Brain microvascular endothelial cell (primary cell): ENCODE measurements around the gene NR2F1-AS1.

Experiments used
- DNase-seq: peaks from one replicate; pipeline ENCODE4 v3.0.0-alpha.2; 2020
- H3K27ac ChIP-seq: fragments of 250-450 bp; sonication (Bioruptor Pico); 2 replicates; pipeline ENCODE4 v1.5.1; 2020; ENCODE audit warnings: mild to moderate bottlenecking, moderate library complexity
- H3K27me3 ChIP-seq: fragments of 250-450 bp; sonication (Bioruptor Pico); replicated peaks from 2 replicates; pipeline ENCODE4 v1.5.1; 2020; ENCODE audit warnings: mild to moderate bottlenecking
- H3K36me3 ChIP-seq: fragments of 250-450 bp; sonication (Bioruptor Pico); replicated peaks from 2 replicates; pipeline ENCODE4 v1.5.1; 2020; ENCODE audit warnings: mild to moderate bottlenecking
- H3K4me3 ChIP-seq: 2 replicates; pipeline ENCODE4 v1.5.1; 2011; ENCODE audit warnings: low read depth, mild to moderate bottlenecking, control low read depth, low read length, moderate library complexity
- CTCF ChIP-seq: IDR thresholded peaks from 2 replicates; pipeline ENCODE4 v1.5.1; 2011; ENCODE audit warnings: low read depth, mild to moderate bottlenecking, moderate library complexity, low read length, control low read depth, inconsistent platforms; ENCODE audit errors: missing control alignments
- in situ Hi-C: cut with HindIII; loops from 2 replicates; pipeline ENCODE4 v1.10.0; 2017; ENCODE audit warnings: low sequenced_read_pairs, low pct_ligation_motif_present

NR2F1-AS1 gene

GRCh38 chr5:93382188-93382825 is 198.7 kb downstream of the NR2F1-AS1 start:
- Histone ChIP-seq H3K27ac (no peak overlapping the region), H3K4me3 (no peak overlapping the region), H3K27me3 (no peaks in the 10 kb centered on the region), H3K36me3 (no peaks in the 10 kb centered on the region)
- DNase-seq, result no peak
- in situ Hi-C loops, result no loop called here
- TF ChIP-seq CTCF, result no peak

GRCh38 chr5:93381057-93381456 is 200.0 kb downstream of the NR2F1-AS1 start:
- no peaks in the 10 kb centered on the region for H3K27me3 ChIP-seq
- DNase-seq, result peak; percentile 66
- no peak overlapping the region for H3K27ac ChIP-seq
- no peak overlapping the region for H3K4me3 ChIP-seq
- in situ Hi-C loops, result no loop called here
- TF ChIP-seq CTCF, result no peak
- H3K36me3 ChIP-seq, result no peaks in the 10 kb centered on the region

- no peak overlapping the region for H3K27ac ChIP-seq
- H3K36me3 ChIP-seq, result no peaks in the 10 kb centered on the region
- no peak overlapping the region for H3K4me3 ChIP-seq
- H3K27me3 ChIP-seq, result no peaks in the 10 kb centered on the region
- peak; percentile 85 for DNase-seq
- in situ Hi-C loops, result no loop called here
- no peak for TF ChIP-seq CTCF
Observed at GRCh38 chr5:93378073-93378472, 202.9 kb downstream of the NR2F1-AS1 start.

- Histone ChIP-seq H3K4me3 (no peak overlapping the region), H3K27ac (no peak overlapping the region), H3K27me3 (no peaks in the 10 kb centered on the region), H3K36me3 (no peaks in the 10 kb centered on the region)
- no peak for DNase-seq
- in situ Hi-C loops, result no loop called here
- no peak for TF ChIP-seq CTCF
Observed at GRCh38 chr5:93371893-93372292, 209.1 kb downstream of the NR2F1-AS1 start.

- in situ Hi-C loops, result no loop called here
- Histone ChIP-seq H3K36me3 (no peaks in the 10 kb centered on the region), H3K27ac (no peak overlapping the region), H3K4me3 (no peak overlapping the region), H3K27me3 (no peaks in the 10 kb centered on the region)
- DNase-seq, result no peak
- no peak for TF ChIP-seq CTCF
Observed at GRCh38 chr5:93364378-93364777, 216.6 kb downstream of the NR2F1-AS1 start.
